Osteocyte (in vitro differentiated cells): ENCODE measurements around the gene PGM2L1. TPM values are rescaled to one million over a fixed set of nuclear protein-coding genes. Genes with fewer than 3 reads are reported as not detected.
"Not testable (repeated sequence)": the region's sequence is repeated elsewhere in the genome, so short reads cannot be mapped to it uniquely, and the experiment has no call there.

Experiments
- DNase-seq: peaks from one replicate; pipeline ENCODE4 v3.0.0; 2021; ENCODE audit warnings: mixed read lengths; ENCODE audit not compliant: unreplicated experiment; ENCODE audit errors: extremely low spot score
- H3K27ac Mint-ChIP-seq: one replicate; pipeline ENCODE4 v1.8.0; 2021; ENCODE audit warnings: mild to moderate bottlenecking, mixed read lengths; ENCODE audit not compliant: unreplicated experiment
- H3K27me3 Mint-ChIP-seq: one replicate; pipeline ENCODE4 v1.8.0; 2021; ENCODE audit warnings: mixed read lengths; ENCODE audit not compliant: unreplicated experiment
- H3K36me3 Mint-ChIP-seq: one replicate; pipeline ENCODE4 v1.8.0; 2021; ENCODE audit warnings: mixed read lengths; ENCODE audit not compliant: unreplicated experiment
- H3K4me1 Mint-ChIP-seq: one replicate; pipeline ENCODE4 v1.8.0; 2021; ENCODE audit warnings: mixed read lengths; ENCODE audit not compliant: unreplicated experiment
- H3K4me3 Mint-ChIP-seq: one replicate; pipeline ENCODE4 v1.8.0; 2021; ENCODE audit warnings: mild to moderate bottlenecking, moderate library complexity, mixed read lengths; ENCODE audit not compliant: unreplicated experiment
- H3K9me3 Mint-ChIP-seq: one replicate; pipeline ENCODE4 v1.8.0; 2021; ENCODE audit warnings: mixed read lengths; ENCODE audit not compliant: unreplicated experiment
- total RNA-seq: library from RNA; stranded (reverse); gene quantifications from 2 replicates; pipeline ENCODE4 v1.2.1, GENCODE V29; 2021
- TF ChIP-seq, protein P1 (sequence below): fragments of 200-600 bp; sonication (generic); IDR thresholded peaks from 2 replicates; pipeline ENCODE4 v1.5.0; 2021; ENCODE audit warnings: antibody characterized with exemption, mild to moderate bottlenecking, moderate library complexity

PGM2L1 gene
- total RNA-seq, 1 donor from 2014 or later, result 22.1 TPM

DNA sequence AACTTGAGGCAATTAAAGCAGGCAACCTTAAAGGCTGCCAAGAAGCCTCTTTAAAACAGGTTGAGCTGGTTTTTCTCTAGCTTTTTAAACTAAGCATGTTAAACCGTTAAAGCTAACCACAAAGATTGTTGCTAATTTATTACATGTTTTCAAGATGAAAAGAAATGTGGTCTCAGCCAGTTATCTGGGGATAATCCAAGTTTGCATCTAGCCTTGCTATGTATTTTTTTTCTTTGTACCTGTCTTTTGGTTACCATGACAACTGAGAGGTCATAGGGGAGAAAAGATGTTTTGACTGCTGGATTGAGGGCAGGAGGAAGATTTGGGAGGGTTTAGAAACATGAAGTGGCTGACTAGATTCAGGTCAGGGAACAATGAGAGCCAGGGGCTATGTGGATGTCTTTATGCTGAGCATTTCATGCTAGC is 19.2 kb upstream of the PGM2L1 start:
- Mint-ChIP-seq H3K4me1 (peaks cover 31% of the 10 kb centered on the region), H3K4me3 (no peak overlapping the region), H3K27ac (peak overlapping the region; percentile 74), H3K27me3 (no peaks in the 10 kb centered on the region), H3K9me3 (no peaks in the 10 kb centered on the region), H3K36me3 (no peaks in the 10 kb centered on the region)
- DNase-seq, result no peak
- TF ChIP-seq, protein P1, sequence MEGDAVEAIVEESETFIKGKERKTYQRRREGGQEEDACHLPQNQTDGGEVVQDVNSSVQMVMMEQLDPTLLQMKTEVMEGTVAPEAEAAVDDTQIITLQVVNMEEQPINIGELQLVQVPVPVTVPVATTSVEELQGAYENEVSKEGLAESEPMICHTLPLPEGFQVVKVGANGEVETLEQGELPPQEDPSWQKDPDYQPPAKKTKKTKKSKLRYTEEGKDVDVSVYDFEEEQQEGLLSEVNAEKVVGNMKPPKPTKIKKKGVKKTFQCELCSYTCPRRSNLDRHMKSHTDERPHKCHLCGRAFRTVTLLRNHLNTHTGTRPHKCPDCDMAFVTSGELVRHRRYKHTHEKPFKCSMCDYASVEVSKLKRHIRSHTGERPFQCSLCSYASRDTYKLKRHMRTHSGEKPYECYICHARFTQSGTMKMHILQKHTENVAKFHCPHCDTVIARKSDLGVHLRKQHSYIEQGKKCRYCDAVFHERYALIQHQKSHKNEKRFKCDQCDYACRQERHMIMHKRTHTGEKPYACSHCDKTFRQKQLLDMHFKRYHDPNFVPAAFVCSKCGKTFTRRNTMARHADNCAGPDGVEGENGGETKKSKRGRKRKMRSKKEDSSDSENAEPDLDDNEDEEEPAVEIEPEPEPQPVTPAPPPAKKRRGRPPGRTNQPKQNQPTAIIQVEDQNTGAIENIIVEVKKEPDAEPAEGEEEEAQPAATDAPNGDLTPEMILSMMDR, result no peak

DNA sequence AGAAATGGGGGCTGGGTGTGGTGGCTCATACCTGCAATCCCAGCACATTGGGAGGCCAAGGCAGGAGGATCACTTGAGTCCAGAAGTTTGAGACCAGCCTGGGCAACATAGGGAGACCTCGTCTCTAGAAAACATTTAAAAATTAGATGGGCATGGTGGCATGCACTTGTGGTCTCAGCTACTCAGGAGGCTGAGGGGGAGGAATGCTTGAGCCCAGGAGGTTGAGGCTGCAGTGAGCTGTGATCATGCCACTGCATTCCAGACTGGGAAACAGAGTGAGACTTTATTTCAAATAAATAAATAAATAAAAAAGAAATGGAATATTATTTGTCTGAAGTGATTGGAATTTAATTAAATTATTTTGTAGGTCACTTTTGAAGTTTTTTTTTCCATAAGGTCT is 18.7 kb upstream of the PGM2L1 start:
- H3K27me3 Mint-ChIP-seq, H3K36me3 Mint-ChIP-seq, DNase-seq, H3K4me3 Mint-ChIP-seq, H3K9me3 Mint-ChIP-seq: not testable (repeated sequence)
- H3K27ac Mint-ChIP-seq, result peak overlapping the region; percentile 50
- peaks cover 31% of the 10 kb centered on the region for H3K4me1 Mint-ChIP-seq

DNA sequence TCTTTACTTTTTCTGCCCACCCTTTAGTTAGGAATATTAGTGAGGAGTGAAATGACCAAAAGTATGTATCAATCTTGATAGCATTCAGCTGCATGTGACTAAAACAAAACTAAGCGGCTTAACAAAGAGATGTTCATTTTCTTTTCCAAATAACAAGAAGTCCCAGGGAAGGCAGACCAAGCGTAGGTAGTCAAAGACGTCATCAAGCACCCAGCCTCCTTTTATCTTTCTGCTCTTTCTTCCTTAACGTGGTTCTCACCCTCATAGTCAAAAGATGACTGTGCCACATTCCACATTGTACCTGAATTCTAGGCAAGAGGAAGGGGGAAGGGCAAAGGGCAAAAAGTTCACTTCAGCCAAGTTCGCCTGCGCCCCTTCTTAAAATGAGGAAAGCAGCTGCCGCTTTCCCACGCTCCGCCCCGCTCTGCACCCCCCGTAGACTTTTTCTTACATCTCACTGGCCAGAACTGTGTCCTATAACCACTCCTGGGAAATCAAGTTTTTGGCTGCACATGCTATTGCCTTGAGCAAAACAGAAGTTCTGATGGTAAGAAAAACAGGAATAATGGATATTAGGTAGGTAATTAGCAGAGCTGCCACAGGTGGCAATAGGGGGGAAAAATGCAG is 14.6 kb upstream of the PGM2L1 start:
- TF ChIP-seq, protein P1, result no peak
- H3K36me3 Mint-ChIP-seq, result no peaks in the 10 kb centered on the region
- no peaks in the 10 kb centered on the region for H3K9me3 Mint-ChIP-seq
- H3K27me3 Mint-ChIP-seq, result no peaks in the 10 kb centered on the region
- H3K4me1 Mint-ChIP-seq, result peaks cover 13% of the 10 kb centered on the region
- DNase-seq, result no peak
- no peak overlapping the region for H3K27ac Mint-ChIP-seq
- H3K4me3 Mint-ChIP-seq, result no peak overlapping the region

DNA sequence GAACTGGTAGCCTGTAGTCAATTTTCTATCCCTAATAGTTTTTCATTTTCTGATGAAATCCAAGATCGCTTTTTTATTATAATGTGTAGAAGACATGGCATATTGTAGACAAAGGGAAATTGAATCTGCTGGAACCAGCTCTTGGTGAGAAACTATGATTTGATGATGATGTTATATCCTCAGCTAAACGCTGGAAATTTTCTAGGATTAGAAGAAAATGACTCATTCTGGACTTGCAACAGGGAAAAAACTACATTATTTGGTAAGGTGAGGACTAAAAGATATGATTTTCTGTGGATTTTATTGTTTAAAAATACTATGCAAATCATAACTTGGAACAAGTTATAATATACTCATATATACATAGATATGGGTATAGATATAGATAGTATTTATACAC is 14.1 kb upstream of the PGM2L1 start:
- Mint-ChIP-seq H3K36me3 (no peaks in the 10 kb centered on the region), H3K27ac (no peak overlapping the region), H3K27me3 (no peaks in the 10 kb centered on the region), H3K9me3 (no peaks in the 10 kb centered on the region), H3K4me3 (no peak overlapping the region), H3K4me1 (peaks cover 7% of the 10 kb centered on the region)
- TF ChIP-seq, protein P1, result no peak
- no peak for DNase-seq

DNA sequence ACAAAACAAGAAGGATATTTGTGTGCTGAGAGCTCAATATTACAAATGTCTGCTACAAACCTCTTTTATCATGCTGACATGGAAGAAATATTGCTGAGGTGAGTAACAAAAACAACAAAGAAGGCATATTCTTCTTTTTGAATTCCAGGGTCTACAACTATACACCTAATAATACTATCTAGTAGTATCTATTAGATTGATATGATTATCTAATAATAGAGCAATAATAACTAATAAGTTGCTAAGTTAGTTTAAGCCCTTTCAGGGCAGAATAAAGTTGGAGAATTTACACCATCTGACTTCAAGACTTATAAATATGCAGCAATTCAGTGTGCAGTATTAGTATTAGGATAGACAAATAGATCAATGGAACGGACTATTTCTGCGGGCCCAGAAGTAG is 11.4 kb upstream of the PGM2L1 start:
- no peaks in the 10 kb centered on the region for H3K36me3 Mint-ChIP-seq
- no peak overlapping the region for H3K4me3 Mint-ChIP-seq
- H3K27me3 Mint-ChIP-seq, result peaks cover 4% of the 10 kb centered on the region
- no peaks in the 10 kb centered on the region for H3K4me1 Mint-ChIP-seq
- H3K27ac Mint-ChIP-seq, result no peak overlapping the region
- TF ChIP-seq, protein P1, result no peak
- no peaks in the 10 kb centered on the region for H3K9me3 Mint-ChIP-seq
- no peak for DNase-seq
